Measurements from ENCODE around the gene JAKMIP2.
"Not testable (repeated sequence)": the region's sequence is repeated elsewhere in the genome, so short reads cannot be mapped to it uniquely, and the experiment has no call there.

JAKMIP2 gene

DNA sequence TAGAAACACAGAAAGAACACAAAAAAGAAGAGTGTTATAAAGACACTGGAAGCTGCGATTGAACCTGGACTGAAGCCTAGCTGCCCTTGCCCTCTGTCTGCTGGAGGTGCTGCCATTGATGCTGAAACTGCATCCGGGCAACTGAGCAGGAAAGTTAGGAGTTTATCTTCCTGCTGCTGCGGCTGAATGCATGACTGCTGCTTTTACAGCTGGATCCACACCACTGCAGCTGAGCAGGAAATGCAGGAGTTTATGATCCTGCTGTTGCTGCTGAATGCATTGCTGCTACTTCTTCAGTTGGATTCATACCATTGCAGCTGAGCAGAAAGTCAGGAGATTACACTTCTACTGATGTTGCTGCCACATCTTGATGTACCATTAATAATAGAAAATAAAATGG is 21.8 kb upstream of the JAKMIP2 start:
- Mint-ChIP-seq H3K27me3 (no peaks in the 10 kb centered on the region), H3K9me3 (peaks cover 9% of the 10 kb centered on the region), H3K4me1 (ENCODE audit: low read depth) (peaks cover 28% of the 10 kb centered on the region), H3K4me3 (no peak overlapping the region), H3K36me3 (ENCODE audit: low read depth) (no peaks in the 10 kb centered on the region), H3K27ac (peak overlapping the region; percentile 81)
- intact Hi-C loops (cut with micrococcal nuclease) = loop anchor here (2.0 kb wide), 1 partner anchor 14 kb away; no protein-coding TSS in a partner anchor

DNA sequence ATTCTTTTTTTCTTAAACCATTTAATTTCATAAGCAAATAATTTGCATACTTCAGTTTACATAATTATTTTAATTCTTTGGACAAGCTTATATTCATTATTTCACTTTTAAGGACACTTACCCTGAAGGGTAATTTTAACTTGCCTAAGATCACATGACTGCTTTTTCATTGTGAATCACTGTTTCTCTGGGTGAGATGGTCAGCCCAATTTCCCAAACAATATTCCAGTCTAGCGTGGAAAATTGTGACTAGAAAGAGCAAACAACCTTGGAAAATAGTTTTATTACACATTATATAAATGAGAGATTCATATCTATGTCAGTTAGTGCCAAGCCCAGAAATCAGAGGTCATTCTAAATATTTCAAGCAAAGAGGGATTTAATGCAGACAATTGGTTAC is 21.4 kb upstream of the JAKMIP2 start:
- peaks cover 28% of the 10 kb centered on the region for H3K4me1 Mint-ChIP-seq (ENCODE audit: low read depth)
- peaks cover 9% of the 10 kb centered on the region for H3K9me3 Mint-ChIP-seq
- no peaks in the 10 kb centered on the region for H3K27me3 Mint-ChIP-seq
- no peaks in the 10 kb centered on the region for H3K36me3 Mint-ChIP-seq (ENCODE audit: low read depth)
- intact Hi-C loops (cut with micrococcal nuclease) = loop anchor here (2.0 kb wide), 1 partner anchor 15 kb away; no protein-coding TSS in a partner anchor
- H3K4me3 Mint-ChIP-seq = no peak overlapping the region
- H3K27ac Mint-ChIP-seq = peak overlapping the region; percentile 31

DNA sequence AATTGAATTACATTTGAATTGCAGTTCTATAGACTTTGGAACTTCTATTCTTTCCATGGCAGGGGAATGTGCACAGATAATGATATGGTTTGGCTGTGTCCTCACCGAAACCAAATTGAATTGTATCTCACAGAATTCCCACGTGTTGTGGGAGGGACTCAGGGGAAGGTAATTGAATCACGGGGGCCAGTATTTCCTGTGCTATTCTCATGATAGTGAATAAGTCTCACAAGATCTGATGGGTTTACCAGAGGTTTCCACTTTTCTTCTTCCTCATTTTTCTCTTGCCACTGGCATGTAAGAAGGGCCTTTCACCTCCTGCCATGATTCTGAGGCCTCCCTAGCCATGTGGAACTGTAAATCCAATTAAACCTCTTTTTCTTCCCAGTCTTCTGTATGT is 20.6 kb upstream of the JAKMIP2 start:
- Mint-ChIP-seq H3K4me1 (ENCODE audit: low read depth) (peaks cover 28% of the 10 kb centered on the region), H3K27ac (peak overlapping the region; percentile 31)
- intact Hi-C loops (cut with micrococcal nuclease); H3K36me3 Mint-ChIP-seq (ENCODE audit: low read depth); H3K27me3 Mint-ChIP-seq; H3K4me3 Mint-ChIP-seq; H3K9me3 Mint-ChIP-seq: not testable (repeated sequence)

DNA sequence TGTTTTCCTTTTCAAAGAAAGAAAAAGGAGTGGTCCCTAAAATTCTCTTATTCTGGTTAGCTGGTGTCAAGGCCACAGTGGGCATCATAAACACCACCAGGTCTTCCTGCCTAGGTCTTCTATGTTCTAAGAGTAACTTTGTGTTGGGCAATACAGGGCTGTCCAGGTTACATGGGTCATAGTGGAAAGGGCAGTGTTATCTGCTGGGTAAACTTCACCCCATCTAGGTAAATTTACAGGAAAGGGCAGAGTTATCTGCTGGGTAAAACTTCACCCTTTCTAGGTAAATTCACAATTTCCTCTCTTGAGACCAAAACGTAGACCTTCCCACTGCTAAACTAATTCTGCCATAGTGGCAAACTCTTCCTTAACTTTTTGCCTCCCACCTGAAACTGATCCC is 18.9 kb upstream of the JAKMIP2 start:
- Mint-ChIP-seq H3K4me3 (no peak overlapping the region), H3K27me3 (no peaks in the 10 kb centered on the region), H3K36me3 (ENCODE audit: low read depth) (no peaks in the 10 kb centered on the region), H3K4me1 (ENCODE audit: low read depth) (peaks cover 28% of the 10 kb centered on the region), H3K27ac (no peak overlapping the region), H3K9me3 (peaks cover 9% of the 10 kb centered on the region)
- intact Hi-C loops (cut with micrococcal nuclease) = no loop called here

DNA sequence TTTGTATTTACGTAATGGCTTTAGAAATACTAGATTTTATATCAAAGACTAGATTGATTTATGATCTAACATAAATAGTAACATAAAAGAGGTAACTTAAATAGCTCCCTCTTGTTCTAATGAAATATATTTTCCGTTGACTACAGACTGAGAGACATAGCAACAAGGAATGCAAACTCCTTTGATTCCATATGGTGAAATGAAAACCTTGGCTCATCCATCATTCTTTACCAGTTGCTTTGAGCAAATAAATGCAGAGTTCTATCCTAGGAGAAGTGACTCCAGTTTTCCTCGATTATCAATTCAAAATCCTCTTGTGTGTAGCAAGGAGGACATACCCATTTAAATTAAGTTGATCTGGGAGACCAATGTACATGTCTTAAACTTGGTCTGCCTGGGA is 18.0 kb upstream of the JAKMIP2 start:
- Mint-ChIP-seq H3K27me3 (no peaks in the 10 kb centered on the region), H3K4me3 (no peak overlapping the region)
- intact Hi-C loops (cut with micrococcal nuclease) = no loop called here

DNA sequence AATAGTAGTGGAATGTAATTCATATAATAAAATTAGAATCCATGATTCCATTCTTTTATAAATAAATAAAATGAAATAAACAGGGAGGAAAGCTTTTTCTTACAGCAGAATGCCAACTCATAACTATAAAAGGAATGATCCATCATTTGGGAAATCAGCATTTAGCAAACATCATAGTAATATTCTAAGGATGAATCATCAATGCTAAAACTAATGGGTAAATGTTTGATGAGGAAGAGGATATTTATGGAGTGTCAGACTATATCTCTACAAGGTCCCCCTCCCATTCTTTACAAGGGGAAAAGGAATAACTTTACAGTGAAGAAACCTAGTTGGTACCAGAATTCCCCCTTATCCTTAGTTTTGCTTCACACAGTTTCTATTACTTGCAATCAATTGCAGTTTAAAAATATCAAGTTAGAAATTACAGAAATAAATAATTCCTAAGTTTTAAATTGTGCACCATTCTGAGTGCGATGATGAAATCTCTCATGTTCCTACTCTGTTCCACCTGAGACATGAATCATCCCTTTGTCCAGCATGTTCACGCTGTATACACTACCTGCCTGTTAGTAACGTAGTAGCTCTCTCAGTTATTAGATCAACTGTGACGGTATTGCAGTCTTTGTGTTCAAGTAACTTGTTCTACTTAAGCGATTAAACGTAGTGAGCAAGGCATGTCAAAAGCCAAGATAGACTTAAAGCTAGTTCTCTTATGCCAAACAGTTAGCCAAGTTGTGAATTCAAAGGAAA is 14.2 kb upstream of the JAKMIP2 start:
- Mint-ChIP-seq H3K27me3 (no peaks in the 10 kb centered on the region), H3K9me3 (no peaks in the 10 kb centered on the region), H3K27ac (no peak overlapping the region), H3K4me1 (ENCODE audit: low read depth) (peaks cover 7% of the 10 kb centered on the region), H3K36me3 (ENCODE audit: low read depth) (no peaks in the 10 kb centered on the region), H3K4me3 (no peak overlapping the region)
- intact Hi-C loops (cut with micrococcal nuclease) = no loop called here

More for the DNA sequence above, 18.0 kb upstream of the JAKMIP2 start:
- Mint-ChIP-seq H3K4me1 (ENCODE audit: low read depth) (peaks cover 29% of the 10 kb centered on the region), H3K36me3 (ENCODE audit: low read depth) (no peaks in the 10 kb centered on the region), H3K27ac (no peak overlapping the region), H3K9me3 (peaks cover 9% of the 10 kb centered on the region)

DNA sequence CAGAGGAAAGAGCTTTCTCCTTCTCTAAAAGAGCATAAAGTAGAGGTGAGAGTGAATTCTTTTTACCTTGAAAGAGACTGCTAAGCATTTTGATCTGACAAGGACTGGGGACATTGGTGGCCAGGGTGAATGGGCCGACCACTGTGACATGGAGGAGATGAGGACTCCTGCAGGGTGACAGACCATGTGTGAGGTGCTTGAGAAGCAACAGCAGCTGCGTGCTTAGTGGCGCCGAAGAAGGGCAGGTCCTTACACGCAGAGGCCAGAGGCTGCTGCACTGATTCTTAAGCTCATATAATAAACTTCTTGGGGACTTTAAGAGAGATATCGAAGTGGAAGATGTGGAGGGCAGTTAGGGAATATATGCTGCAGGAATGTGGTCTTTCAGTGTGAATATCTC is 8.7 kb upstream of the JAKMIP2 start:
- intact Hi-C loops (cut with micrococcal nuclease) = no loop called here
- Mint-ChIP-seq H3K36me3 (ENCODE audit: low read depth) (no peaks in the 10 kb centered on the region), H3K27me3 (no peaks in the 10 kb centered on the region), H3K27ac (no peak overlapping the region), H3K4me3 (no peak overlapping the region), H3K4me1 (ENCODE audit: low read depth) (peaks cover 7% of the 10 kb centered on the region), H3K9me3 (no peaks in the 10 kb centered on the region)

DNA sequence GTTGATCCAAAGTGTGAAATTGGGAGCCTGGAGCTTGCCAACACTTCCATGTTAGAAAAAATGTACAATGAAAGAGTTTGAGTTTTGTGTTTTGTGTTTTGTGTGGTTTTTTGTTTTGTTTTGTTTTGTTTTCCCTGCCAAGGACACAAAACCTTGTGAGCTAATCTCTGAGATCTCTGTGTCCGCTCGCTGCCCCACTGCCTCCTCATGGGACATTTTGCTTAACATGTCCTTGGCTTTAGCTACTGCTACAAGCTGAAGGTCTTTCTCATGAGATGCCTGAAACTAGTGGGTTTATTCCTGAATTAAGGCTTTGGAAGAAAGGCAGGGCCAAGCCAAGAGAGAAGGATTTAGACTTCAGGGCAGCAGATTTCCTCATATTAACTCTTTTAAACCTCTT is 7.3 kb upstream of the JAKMIP2 start:
- Mint-ChIP-seq H3K9me3 (no peaks in the 10 kb centered on the region), H3K36me3 (ENCODE audit: low read depth) (no peaks in the 10 kb centered on the region), H3K4me3 (no peak overlapping the region), H3K4me1 (ENCODE audit: low read depth) (no peaks in the 10 kb centered on the region), H3K27ac (no peak overlapping the region), H3K27me3 (no peaks in the 10 kb centered on the region)
- intact Hi-C loops (cut with micrococcal nuclease) = no loop called here

DNA sequence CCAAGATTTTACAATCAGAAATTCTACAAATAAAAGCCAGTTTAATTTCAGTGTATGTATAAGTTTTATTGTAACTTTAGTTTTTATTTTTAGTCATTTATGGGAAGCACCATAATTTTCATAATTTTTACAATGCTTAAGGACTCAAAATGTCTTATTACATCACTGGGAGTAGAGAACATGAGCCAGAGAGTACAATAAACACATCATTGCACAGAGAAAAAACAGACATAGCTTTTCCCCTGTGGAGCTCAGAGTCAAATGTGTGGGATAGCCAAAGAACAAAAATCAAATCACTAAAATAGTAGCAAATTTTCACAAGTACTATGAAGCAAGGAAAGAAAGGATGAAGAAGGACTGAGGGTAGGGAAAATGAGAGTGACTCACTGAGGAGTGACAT is 5.5 kb upstream of the JAKMIP2 start:
- Mint-ChIP-seq H3K27ac (no peak overlapping the region), H3K9me3 (no peaks in the 10 kb centered on the region), H3K4me1 (ENCODE audit: low read depth) (peaks cover 14% of the 10 kb centered on the region), H3K36me3 (ENCODE audit: low read depth) (no peaks in the 10 kb centered on the region), H3K27me3 (no peaks in the 10 kb centered on the region), H3K4me3 (no peak overlapping the region)
- intact Hi-C loops (cut with micrococcal nuclease) = no loop called here

DNA sequence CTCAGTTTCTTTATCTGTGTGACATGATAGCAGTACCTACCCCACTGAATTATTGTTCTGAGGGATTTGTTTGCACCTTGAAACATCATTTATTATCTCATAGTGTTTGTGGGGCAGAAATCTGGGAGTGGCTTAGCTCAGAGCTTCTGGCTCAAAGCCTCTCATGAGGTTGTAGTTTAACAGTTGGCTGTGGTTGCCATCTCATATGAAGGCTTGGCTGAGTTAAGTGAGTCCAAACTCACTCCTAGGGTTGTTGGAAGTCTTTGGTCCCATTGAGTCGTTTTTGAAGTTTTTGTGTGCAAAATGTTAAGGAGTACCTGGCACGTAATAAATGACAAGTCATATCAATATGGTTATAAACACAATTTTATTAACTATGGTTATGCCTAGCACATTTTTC is 3.6 kb upstream of the JAKMIP2 start:
- intact Hi-C loops (cut with micrococcal nuclease) = no loop called here
- Mint-ChIP-seq H3K27me3 (peaks cover 5% of the 10 kb centered on the region), H3K4me3 (no peak overlapping the region), H3K4me1 (ENCODE audit: low read depth) (peaks cover 23% of the 10 kb centered on the region), H3K9me3 (no peaks in the 10 kb centered on the region), H3K27ac (no peak overlapping the region), H3K36me3 (ENCODE audit: low read depth) (no peaks in the 10 kb centered on the region)

DNA sequence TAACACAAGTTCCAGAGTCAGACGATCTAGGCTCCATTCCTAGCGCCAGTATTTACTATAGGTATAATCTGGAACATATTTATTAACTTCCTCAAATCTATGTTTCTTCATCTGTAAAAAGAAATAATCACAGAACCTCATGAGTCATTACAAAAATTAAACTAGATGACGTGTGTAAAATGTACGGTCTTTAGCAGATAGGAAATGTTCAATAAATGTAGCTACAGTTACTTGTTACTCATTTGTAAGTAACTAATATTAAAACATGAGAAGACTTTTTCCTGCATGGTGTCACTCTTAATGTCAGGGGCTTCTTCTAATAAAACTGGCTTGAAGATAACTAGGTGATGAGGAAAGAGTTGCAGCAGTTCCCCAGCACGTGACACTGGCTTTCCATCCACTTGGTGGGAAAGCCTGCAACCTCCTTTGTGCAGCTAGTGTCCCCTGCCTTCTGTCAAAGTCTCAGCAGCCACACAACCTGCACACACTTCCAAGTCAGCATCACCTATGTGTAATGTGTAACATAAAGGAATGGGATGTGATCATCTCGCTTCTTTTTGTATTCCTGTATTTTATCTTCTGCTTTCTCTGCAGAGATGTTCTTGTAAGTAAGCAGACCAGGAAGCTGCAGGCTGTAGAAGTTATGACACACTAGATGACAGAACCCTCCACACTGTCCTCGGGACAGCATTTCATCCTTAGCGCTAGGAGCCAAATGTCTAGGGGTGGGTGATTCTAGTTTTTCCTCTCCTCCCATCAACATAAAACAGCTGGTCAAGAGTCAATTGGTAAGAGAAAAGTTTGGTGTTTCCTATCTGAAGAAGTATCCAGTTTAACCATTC is 1.8 kb upstream of the JAKMIP2 start:
- Mint-ChIP-seq H3K27ac (no peak overlapping the region), H3K4me1 (ENCODE audit: low read depth) (peaks cover 23% of the 10 kb centered on the region), H3K36me3 (ENCODE audit: low read depth) (no peaks in the 10 kb centered on the region), H3K9me3 (no peaks in the 10 kb centered on the region), H3K27me3 (peaks cover 5% of the 10 kb centered on the region), H3K4me3 (no peak overlapping the region)
- intact Hi-C loops (cut with micrococcal nuclease) = no loop called here

DNA sequence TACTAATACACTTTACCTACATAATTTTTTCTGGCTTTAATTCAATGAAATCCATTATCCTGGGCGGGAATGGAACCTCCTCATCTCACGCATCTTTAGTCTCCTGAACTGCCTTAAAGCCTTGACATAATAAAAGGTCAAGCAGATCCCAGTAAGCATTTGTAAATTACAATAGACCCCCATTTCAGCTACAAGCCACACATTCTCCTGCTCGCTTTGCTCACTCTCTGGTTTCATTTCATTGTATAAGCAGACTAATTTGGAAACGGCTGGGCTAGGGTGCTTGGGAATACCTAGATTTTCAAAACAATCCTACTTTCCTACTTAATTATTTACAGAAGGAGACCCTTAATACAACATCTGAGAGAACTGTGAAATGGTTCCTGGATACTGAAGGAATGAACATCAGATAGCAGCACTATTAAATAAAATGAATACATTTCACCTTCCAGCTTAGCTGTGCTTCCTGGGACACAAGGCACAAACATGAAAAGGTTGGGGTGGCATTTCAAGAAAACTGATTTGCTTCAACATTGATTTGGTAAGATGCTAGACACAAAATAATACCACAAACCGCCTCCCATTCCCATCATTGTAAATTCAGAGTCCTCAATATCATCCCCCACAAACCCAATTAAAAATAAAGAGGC is 1.5 kb downstream of the JAKMIP2 start:
- intact Hi-C loops (cut with micrococcal nuclease) = no loop called here
- H3K9me3 Mint-ChIP-seq = peaks cover 6% of the 10 kb centered on the region
- H3K4me1 Mint-ChIP-seq (ENCODE audit: low read depth) = peaks cover 23% of the 10 kb centered on the region
- H3K4me3 Mint-ChIP-seq = no peak overlapping the region
- H3K27me3 Mint-ChIP-seq = peaks cover 5% of the 10 kb centered on the region
- no peak overlapping the region for H3K27ac Mint-ChIP-seq
- no peaks in the 10 kb centered on the region for H3K36me3 Mint-ChIP-seq (ENCODE audit: low read depth)

DNA sequence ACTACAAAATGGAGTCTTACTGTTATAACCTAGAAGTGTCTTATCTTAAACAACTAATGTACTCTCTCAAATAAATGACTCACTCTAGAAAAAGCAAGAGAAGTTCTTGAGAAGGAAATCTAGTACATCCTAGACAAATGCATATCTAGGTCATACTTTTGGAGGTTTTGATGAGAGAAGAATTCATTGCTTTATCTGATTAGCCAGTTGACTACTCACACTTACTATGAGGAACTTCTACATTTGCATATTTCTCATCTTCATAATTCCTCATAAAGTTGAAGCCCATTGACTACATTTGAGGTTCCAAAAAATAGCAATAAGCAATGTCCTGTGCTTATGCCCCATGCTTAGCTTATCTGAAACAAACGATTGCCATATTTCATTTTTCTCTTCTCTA is 2.8 kb downstream of the JAKMIP2 start:
- H3K27ac Mint-ChIP-seq = no peak overlapping the region
- H3K36me3 Mint-ChIP-seq (ENCODE audit: low read depth) = no peaks in the 10 kb centered on the region
- H3K4me3 Mint-ChIP-seq = no peak overlapping the region
- peaks cover 5% of the 10 kb centered on the region for H3K27me3 Mint-ChIP-seq
- peaks cover 23% of the 10 kb centered on the region for H3K4me1 Mint-ChIP-seq (ENCODE audit: low read depth)
- intact Hi-C loops (cut with micrococcal nuclease) = no loop called here
- H3K9me3 Mint-ChIP-seq = peaks cover 9% of the 10 kb centered on the region

DNA sequence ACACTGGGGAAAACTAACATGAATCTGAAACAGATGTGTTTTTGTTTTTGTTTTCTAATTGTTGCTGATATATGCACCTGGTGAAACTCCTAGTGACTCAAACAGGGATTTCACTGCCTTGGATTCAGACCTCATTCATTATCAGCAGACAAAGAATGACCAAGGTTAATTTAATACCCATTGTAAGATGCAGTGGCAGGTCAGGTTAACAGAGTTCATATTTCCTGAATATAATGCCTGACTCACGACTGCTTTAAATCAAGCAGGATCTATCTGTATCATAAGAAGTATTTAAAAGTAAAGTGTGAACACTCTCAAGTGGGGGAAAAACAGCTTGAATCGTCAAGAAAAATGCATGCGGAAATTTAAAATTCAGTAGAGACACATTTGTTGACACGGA is 5.5 kb downstream of the JAKMIP2 start:
- H3K36me3 Mint-ChIP-seq (ENCODE audit: low read depth) = no peaks in the 10 kb centered on the region
- H3K4me3 Mint-ChIP-seq = no peak overlapping the region
- no peaks in the 10 kb centered on the region for H3K27me3 Mint-ChIP-seq
- H3K4me1 Mint-ChIP-seq (ENCODE audit: low read depth) = peaks cover 1% of the 10 kb centered on the region
- intact Hi-C loops (cut with micrococcal nuclease) = no loop called here
- H3K9me3 Mint-ChIP-seq = peaks cover 9% of the 10 kb centered on the region
- H3K27ac Mint-ChIP-seq = no peak overlapping the region
